ENCODE measurements around the gene WDR72.
A peak's percentile ranks its signal among the peaks of the same experiment; 100 is the strongest.

The WDR72 gene

DNA sequence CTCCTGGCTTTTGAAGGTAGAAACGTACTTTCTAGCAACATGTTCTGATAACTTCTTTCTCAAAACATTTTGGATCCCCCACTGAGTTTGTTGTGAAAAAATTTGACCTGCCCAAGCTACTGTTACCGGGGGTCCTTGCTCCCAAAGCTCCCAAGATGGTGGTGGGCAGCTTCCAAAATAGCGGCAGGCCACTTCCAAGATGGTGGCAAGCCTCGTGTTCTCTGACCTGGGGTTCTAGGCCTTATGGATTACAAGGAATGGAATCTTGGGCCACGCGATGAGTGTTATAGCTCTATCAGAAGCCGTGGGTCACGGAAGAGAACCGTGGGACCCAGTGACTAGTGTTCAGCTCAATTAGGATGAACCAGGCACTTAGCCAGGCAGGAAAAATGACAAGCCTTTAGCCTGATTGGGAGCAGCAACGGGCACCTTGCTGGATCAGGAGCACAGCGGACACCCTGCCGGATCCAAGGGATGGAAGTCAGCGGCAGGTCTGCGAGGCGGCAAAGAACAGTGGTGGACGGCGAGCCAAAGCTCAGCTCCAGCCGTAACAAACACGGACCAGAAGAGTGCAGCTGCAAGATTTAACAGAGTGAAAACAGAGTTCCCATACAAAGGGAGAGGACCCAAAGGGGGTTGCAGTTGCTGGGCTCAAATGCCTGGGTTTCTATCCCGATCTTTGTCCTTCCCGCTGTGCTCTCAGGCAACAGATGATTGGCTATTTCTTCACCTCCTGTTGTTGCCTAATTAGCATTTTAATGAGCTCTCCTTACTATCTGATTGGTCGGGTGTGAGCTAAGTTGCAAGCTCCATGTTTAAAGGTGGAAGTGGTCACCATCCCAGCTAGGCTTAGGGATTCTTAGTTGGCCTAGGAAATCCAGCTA, 133.3 kb downstream of the WDR72 start:
- DNase-seq: no peak
- in situ Hi-C loops (cut with HindIII; ENCODE audit: low pct_ligation_motif_present, low pct_unique_long_range_greater_than_20kb, low sequenced_read_pairs): no loop called here

GRCh38 chr15:53625260-53625659, 134.2 kb downstream of the WDR72 start:
- in situ Hi-C loops (cut with HindIII; ENCODE audit: low pct_ligation_motif_present, low pct_unique_long_range_greater_than_20kb, low sequenced_read_pairs): no loop called here
- no peak for DNase-seq

DNA sequence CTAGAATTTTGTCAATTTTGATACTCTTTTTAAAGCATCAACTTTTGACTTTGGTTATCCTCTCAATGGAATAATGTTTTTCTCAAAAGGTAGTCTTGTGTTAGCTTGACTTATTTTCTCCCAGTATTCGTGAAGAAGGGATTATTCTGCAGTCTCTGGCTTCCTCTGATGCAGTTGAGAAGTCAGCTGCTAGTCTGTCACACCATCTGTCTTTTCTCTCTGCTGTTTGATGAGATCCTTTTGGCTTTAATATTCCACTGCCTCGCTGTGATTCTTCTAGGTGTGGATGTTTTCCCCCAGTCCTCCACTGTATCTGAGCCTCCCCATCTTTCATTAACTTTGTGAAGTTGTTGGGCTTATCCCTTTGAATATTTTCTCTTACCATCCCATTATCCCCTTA, 141.0 kb downstream of the WDR72 start:
- in situ Hi-C loops (cut with HindIII; ENCODE audit: low pct_ligation_motif_present, low pct_unique_long_range_greater_than_20kb, low sequenced_read_pairs): no loop called here

DNA sequence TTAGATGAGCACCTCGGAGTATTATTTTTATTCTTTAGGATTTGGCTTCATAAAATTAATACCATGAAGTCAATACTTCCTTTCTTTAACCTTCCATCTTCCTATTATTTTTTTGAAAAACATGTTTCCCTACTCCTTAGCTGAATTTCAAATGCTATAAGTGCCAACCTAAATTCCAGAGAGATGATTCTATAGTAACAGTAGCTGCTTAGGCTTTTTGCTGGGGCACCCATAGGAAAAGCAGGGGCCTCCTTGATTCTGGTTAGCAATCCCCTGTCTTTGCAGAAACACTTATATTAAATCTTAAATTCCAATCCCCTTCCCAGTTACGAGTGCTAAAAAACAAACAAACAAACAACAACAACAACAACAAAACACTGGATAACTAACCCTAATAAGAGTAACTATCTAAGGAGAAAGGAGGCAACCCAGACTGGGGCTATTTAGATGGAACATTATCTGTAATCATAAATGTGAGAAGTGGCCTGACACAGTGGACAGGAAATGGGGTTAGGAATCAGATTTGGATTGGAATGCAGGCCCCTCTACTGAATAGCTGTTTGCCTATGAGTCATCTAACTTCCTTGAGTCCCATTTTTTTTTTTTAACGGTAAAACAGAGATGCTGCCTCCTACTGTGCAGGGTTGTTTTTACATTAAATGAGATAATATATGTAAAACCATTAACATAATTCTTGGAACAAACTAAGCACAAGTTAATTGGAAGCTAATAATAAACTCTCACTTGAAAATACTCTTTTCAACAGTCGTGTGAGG, 148.1 kb downstream of the WDR72 start:
- in situ Hi-C loops (cut with HindIII; ENCODE audit: low pct_ligation_motif_present, low pct_unique_long_range_greater_than_20kb, low sequenced_read_pairs): no loop called here
- peak; percentile 38 for DNase-seq

More for the DNA sequence above, 141.0 kb downstream of the WDR72 start:
- DNase-seq: no peak

DNA sequence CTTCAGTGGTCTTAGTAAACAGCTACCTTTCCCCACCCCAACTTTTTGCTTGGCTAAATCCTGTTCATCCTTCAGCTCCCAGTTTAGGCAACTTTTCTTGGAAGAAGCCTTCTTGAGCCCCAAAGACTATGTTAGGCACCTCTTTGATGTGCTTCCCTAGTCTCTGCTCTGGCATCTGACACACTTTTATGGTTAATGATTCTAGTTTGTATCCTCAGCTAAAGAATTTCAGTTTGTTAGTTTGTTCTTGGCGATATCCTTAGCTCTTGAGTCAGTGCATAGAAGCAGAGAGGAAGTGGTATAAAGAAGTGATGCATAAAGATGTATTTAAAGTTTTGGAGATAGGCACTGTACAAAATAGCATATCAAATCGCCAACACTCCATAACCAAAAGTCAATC, 168.4 kb downstream of the WDR72 start:
- in situ Hi-C loops (cut with HindIII; ENCODE audit: low pct_ligation_motif_present, low pct_unique_long_range_greater_than_20kb, low sequenced_read_pairs): no loop called here
- peak; percentile 67 for DNase-seq

- in situ Hi-C loops (cut with HindIII; ENCODE audit: low pct_ligation_motif_present, low pct_unique_long_range_greater_than_20kb, low sequenced_read_pairs): no loop called here
- no peak for DNase-seq
Observed at GRCh38 chr15:53590380-53590779, 169.1 kb downstream of the WDR72 start.

DNA sequence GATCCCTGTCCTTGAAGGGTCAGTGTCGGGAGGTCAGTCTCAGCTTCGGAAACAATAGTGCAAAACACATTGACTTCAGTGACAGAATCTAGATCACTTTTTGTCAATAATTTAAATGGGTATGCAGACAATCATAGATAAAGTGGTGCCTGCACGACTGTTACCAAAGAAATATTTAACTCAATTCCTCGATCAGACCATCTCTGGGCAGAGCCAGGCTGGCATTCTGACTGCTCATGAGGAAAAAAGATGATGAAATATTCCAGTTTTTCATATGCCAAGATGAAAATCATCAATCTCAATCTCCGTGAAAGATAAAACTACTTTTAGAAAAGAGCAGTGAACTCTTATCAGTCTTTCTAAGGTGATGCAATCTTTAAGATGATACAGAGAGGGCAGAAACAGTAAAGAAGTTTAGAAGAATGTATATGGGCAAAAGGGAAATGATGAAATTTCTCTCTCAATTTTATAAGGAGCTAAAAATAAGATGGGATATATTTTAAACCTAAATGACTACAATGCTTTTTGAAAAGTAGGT, 169.9 kb downstream of the WDR72 start:
- DNase-seq: peak; percentile 26

GRCh38 chr15:53588773-53589172, 170.7 kb downstream of the WDR72 start:
- DNase-seq: peak; percentile 81
- in situ Hi-C loops (cut with HindIII; ENCODE audit: low pct_ligation_motif_present, low pct_unique_long_range_greater_than_20kb, low sequenced_read_pairs): no loop called here

More for the DNA sequence above, 169.9 kb downstream of the WDR72 start:
- in situ Hi-C loops (cut with HindIII; ENCODE audit: low pct_ligation_motif_present, low pct_unique_long_range_greater_than_20kb, low sequenced_read_pairs): no loop called here

- DNase-seq: peak; percentile 52
- in situ Hi-C loops (cut with HindIII; ENCODE audit: low pct_ligation_motif_present, low pct_unique_long_range_greater_than_20kb, low sequenced_read_pairs): no loop called here
Observed at GRCh38 chr15:53586799-53587198, 172.7 kb downstream of the WDR72 start.

DNA sequence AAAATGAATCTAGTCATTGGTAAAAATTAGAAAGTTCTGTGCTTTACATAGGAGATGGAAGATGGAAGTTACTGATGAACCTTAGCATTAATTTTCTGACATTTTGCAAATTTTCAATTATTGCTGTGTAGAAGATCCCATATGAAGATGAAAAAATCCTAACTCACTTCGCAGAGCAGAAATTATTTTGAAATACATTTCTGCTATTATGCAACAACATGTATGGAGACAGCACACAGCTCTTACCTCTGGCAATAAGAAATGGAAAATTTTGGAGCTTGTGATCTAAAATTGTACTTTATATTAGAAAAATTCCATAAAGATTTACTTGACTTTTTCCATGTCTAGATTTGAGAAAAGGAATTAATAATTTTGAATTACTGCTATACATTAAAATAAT, 177.9 kb downstream of the WDR72 start:
- in situ Hi-C loops (cut with HindIII; ENCODE audit: low pct_ligation_motif_present, low pct_unique_long_range_greater_than_20kb, low sequenced_read_pairs): no loop called here
- DNase-seq: no peak

- in situ Hi-C loops (cut with HindIII; ENCODE audit: low pct_ligation_motif_present, low pct_unique_long_range_greater_than_20kb, low sequenced_read_pairs): no loop called here
- DNase-seq: peak; percentile 46
Observed at GRCh38 chr15:53580366-53580765, 179.1 kb downstream of the WDR72 start.

GRCh38 chr15:53576841-53577240, 182.6 kb downstream of the WDR72 start:
- in situ Hi-C loops (cut with HindIII; ENCODE audit: low pct_ligation_motif_present, low pct_unique_long_range_greater_than_20kb, low sequenced_read_pairs): no loop called here
- no peak for DNase-seq

DNA sequence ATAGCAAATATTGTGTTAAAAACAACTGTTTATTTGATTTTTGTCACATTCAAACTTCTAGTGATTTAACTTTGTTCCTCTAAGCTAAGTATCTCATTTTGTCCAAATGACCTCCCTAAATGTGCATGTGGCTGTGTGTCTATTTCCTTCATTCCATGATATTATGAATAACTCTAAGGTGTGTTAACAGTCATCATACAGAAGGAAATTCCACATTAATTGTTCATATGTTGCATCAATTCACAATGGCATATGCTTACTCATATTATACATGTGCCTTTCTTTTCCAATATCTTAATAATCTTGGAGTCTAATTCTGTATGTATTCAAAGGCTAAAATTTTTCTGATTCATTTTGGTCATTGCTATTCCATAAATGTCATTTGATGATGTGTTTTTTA, 186.4 kb downstream of the WDR72 start:
- in situ Hi-C loops (cut with HindIII; ENCODE audit: low pct_ligation_motif_present, low pct_unique_long_range_greater_than_20kb, low sequenced_read_pairs): no loop called here
- no peak for DNase-seq

GRCh38 chr15:53569751-53570480, 189.5 kb downstream of the WDR72 start:
- DNase-seq: no peak
- in situ Hi-C loops (cut with HindIII; ENCODE audit: low pct_ligation_motif_present, low pct_unique_long_range_greater_than_20kb, low sequenced_read_pairs): no loop called here

- in situ Hi-C loops (cut with HindIII; ENCODE audit: low pct_ligation_motif_present, low pct_unique_long_range_greater_than_20kb, low sequenced_read_pairs): no loop called here
- DNase-seq: no peak
Observed at GRCh38 chr15:53566912-53567311, 192.6 kb downstream of the WDR72 start.

GRCh38 chr15:53565721-53566120, 193.7 kb downstream of the WDR72 start:
- in situ Hi-C loops (cut with HindIII; ENCODE audit: low pct_ligation_motif_present, low pct_unique_long_range_greater_than_20kb, low sequenced_read_pairs): no loop called here
- DNase-seq: no peak

GRCh38 chr15:53564647-53565046, 194.8 kb downstream of the WDR72 start:
- in situ Hi-C loops (cut with HindIII; ENCODE audit: low pct_ligation_motif_present, low pct_unique_long_range_greater_than_20kb, low sequenced_read_pairs): no loop called here
- no peak for DNase-seq

DNA sequence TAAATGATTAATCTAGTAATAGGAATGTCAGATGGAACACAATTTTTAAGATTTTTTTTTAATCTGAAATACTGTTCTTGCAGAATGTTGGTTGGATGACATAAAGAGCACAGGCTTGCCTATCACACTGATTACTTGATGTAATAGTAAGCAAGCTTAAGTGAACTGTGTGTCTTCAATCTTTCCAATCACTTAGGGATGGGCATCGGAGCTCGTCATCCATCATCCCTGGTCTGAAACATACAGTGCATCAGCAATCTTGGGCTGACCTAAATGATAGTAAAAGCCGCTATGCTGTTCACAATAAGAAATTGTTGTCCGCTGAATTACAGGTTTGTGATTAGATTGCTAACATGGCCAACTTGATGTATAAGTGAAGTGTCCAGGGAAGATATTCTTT, 195.8 kb downstream of the WDR72 start:
- in situ Hi-C loops (cut with HindIII; ENCODE audit: low pct_ligation_motif_present, low pct_unique_long_range_greater_than_20kb, low sequenced_read_pairs): no loop called here
- DNase-seq: no peak
